HepG2 (cell line): ENCODE measurements around the gene HDAC10. TPM values are rescaled to one million over a fixed set of nuclear protein-coding genes. Genes with fewer than 3 reads are reported as not detected.

ENCODE experiments used
- ATF7 ChIP-seq, 2 experiments: fragments of 450-650 bp in 1 of 2; sonication (generic) in 1 of 2; formaldehyde crosslinking in 1 of 2; IDR thresholded peaks; 2 replicates each; pipeline versions ENCODE4 v1.4.0 to v1.6.1; 2016 to 2020; ENCODE audit warnings: antibody characterized with exemption in 1 of 2, mild to moderate bottlenecking in 1 of 2, missing genetic modification reagents in 1 of 2
- EZH2 ChIP-seq: conservative IDR thresholded peaks from 2 replicates; pipeline ENCODE4 v1.6.1; 2012; ENCODE audit warnings: mild to moderate bottlenecking, low read depth, low read length, moderate library complexity
- GABPA ChIP-seq, 2 experiments: IDR thresholded peaks; 2 replicates each; pipeline ENCODE4 v1.6.1; 2011 to 2016; ENCODE audit warnings: low read depth in 2 of 2, low read length in 1 of 2, missing biosample characterization in 1 of 2, missing genetic modification characterization in 1 of 2
- KDM4B ChIP-seq: sonication (generic); formaldehyde crosslinking; IDR thresholded peaks from 2 replicates; pipeline ENCODE4 v1.4.0; 2020; ENCODE audit warnings: missing genetic modification reagents
- KMT2B ChIP-seq: IDR thresholded peaks from 2 replicates; pipeline ENCODE4 v1.6.1; 2016; ENCODE audit warnings: missing genetic modification reagents, missing compliant biosample characterization
- MAFG ChIP-seq: sonication (generic); formaldehyde crosslinking; IDR thresholded peaks from 2 replicates; pipeline ENCODE4 v1.5.1; 2020; ENCODE audit warnings: mild to moderate bottlenecking, missing genetic modification reagents
- MED13 ChIP-seq: sonication (generic); formaldehyde crosslinking; IDR thresholded peaks from 2 replicates; pipeline ENCODE4 v1.5.0; 2020; ENCODE audit warnings: missing genetic modification reagents
- NFE2L1 ChIP-seq: sonication (generic); formaldehyde crosslinking; IDR thresholded peaks from 2 replicates; pipeline ENCODE4 v1.4.0; 2020; ENCODE audit warnings: missing genetic modification reagents, mild to moderate bottlenecking, borderline replicate concordance
- NKX3-1 ChIP-seq: sonication (generic); formaldehyde crosslinking; IDR thresholded peaks from 2 replicates; pipeline ENCODE4 v1.5.0; 2020; ENCODE audit warnings: missing genetic modification reagents
- PCBP2 ChIP-seq: fragments of 200-400 bp; formaldehyde crosslinking; optimal IDR thresholded peaks from 2 replicates; pipeline ENCODE3; 2018; ENCODE audit warnings: low read length, low read depth; ENCODE audit not compliant: poor library complexity, severe bottlenecking
- PHF8 ChIP-seq: sonication (generic); formaldehyde crosslinking; IDR thresholded peaks from 2 replicates; pipeline ENCODE4 v1.5.0; 2020; ENCODE audit warnings: missing genetic modification reagents
- TAF15 ChIP-seq: fragments of 200-400 bp; formaldehyde crosslinking; IDR thresholded peaks from one replicate; pipeline ENCODE4 v1.6.1; 2018; ENCODE audit warnings: mild to moderate bottlenecking, low read depth, low read length; ENCODE audit not compliant: poor library complexity, severe bottlenecking
- ZFP90 ChIP-seq: sonication (generic); formaldehyde crosslinking; IDR thresholded peaks from 2 replicates; pipeline ENCODE4 v1.8.0; 2022; ENCODE audit warnings: missing genetic modification reagents, mild to moderate bottlenecking, inconsistent platforms, borderline replicate concordance
- ZNF253 ChIP-seq: sonication (generic); formaldehyde crosslinking; IDR thresholded peaks from 2 replicates; pipeline ENCODE4 v1.8.0; 2022; ENCODE audit warnings: mild to moderate bottlenecking, missing genetic modification reagents, borderline replicate concordance
- ZNF629 ChIP-seq: sonication (generic); formaldehyde crosslinking; conservative IDR thresholded peaks from 2 replicates; pipeline ENCODE4 v1.5.0; 2020; ENCODE audit warnings: missing genetic modification reagents
- polyA plus RNA-seq, 8 experiments: library from polyadenylated mRNA; depleted of rRNA in 3 of 8; stranded (reverse) in 7 of 8; unstranded in 1 of 8; fragments of >200 nt; fragmentation: Illumina TruSeq in 4 of 8; extraction: Trizol in 4 of 8; gene quantifications; 2 replicates each; pipeline versions ENCODE4 v1.2.1 to v1.2.3, GENCODE V29; 2011 to 2016; ENCODE audit warnings: low read depth in 4 of 8, missing spikeins in 1 of 8, mixed read lengths in 1 of 8; ENCODE audit not compliant: insufficient read depth in 1 of 8
- total RNA-seq, 5 experiments: library from RNA; depleted of rRNA; stranded (reverse); fragments of >200 nt; fragmentation: Illumina TruSeq; extraction: Trizol; gene quantifications; 2 replicates each; pipeline ENCODE4 v1.2.3, GENCODE V29; 2016; ENCODE audit warnings: low read depth in 1 of 5
- TF ChIP-seq, protein P1 (sequence below): sonication (generic); formaldehyde crosslinking; conservative IDR thresholded peaks from 2 replicates; pipeline ENCODE4 v1.8.1; 2023; ENCODE audit warnings: missing genetic modification reagents
- TF ChIP-seq, protein P2 (sequence below): sonication (generic); formaldehyde crosslinking; IDR thresholded peaks from 2 replicates; pipeline ENCODE4 v1.8.0; 2022; ENCODE audit warnings: mild to moderate bottlenecking, missing genetic modification reagents; ENCODE audit not compliant: insufficient replicate concordance
- TF ChIP-seq, protein P3 (sequence below): sonication (generic); formaldehyde crosslinking; IDR thresholded peaks from 2 replicates; pipeline ENCODE4 v1.4.0; 2020; ENCODE audit warnings: mild to moderate bottlenecking, missing genetic modification reagents
- TF ChIP-seq, protein P4 (sequence below): sonication (generic); formaldehyde crosslinking; IDR thresholded peaks from 2 replicates; pipeline ENCODE4 v1.4.0; 2020; ENCODE audit warnings: missing genetic modification reagents

Gene HDAC10
- total and polyA plus RNA-seq, 2 of the 13 experiments (the other 11 are each of a cell fraction or from before 2014, with no cell fraction given) = 13.9 to 14.9 TPM

DNA sequence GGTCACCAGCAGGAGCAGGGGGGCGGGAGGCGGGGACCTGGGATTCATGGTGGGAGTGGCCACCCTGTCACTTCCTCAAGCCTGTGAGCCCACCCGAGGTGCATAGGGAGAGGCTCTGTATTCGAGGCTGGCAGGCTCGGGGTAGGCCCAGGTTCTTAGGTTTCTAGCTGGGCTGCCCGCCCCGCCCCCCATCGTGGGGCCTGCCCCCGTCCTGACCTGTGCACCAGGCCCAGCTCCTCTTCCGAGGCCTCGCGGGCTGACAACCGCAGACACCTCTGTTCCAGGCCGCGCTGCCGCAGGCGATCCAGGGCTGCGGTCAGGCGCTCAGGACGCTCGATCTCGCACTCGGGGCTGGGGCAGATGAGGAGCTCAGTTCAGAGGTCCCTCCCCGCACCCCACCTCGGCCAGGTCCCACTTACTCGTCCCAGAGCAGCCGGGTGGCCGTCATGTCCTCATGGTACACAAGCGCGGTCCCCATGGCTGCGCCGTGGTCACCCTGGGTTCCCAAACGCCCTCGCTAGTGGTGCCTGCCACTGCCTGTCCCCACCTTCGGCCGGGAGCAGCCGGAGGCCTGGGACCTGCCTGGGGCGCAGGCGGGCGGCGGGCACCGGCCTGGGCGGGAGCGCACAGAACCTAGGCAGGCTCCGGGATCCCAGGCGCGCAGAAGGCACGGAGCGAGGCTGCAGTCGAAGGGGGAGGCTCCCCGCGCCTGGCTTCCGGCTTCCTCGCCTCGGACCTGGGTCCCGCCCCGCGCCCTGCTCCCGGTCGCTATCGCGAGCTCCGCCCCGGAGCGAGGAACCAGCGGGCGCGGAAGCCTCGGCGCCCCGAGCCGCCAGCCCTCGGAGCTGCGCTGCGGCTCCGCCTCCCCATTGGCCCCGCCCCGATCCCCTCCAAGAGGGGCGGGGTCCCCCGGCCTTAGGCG, at the start of gene HDAC10 (continued):
- TF ChIP-seq ATF7 (IDR thresholded peaks at IDR 0.05) (no peak), ATF7 (CRISPR knock-in tag; IDR thresholded peaks at IDR 0.05) (no peak), MED13 (CRISPR knock-in tag) (no peak), MAFG (0 out of 2 replicates have a peak, but pooled peaks have one; percentile 33), PHF8 (CRISPR knock-in tag) (peak; percentile 74), PCBP2 (no peak), ZFP90 (CRISPR knock-in tag) (no peak; the same call in 1 of the 2 replicates), NKX3-1 (CRISPR knock-in tag) (no peak), KDM4B (CRISPR knock-in tag) (no peak), EZH2 (no peak), GABPA (IDR thresholded peaks at IDR 0.05; ENCODE audit: low read depth, low read length) (peak; percentile 54), GABPA (CRISPR knock-in tag; IDR thresholded peaks at IDR 0.05; ENCODE audit: low read depth) (peak; percentile 31; the same call in 1 of the 2 replicates), KMT2B (CRISPR knock-in tag) (no peak), TAF15 (no peak), ZNF629 (CRISPR knock-in tag) (no peak), ZNF253 (0 out of 2 replicates have a peak, but pooled peaks have one; percentile 63), NFE2L1 (CRISPR knock-in tag) (no peak)
- TF ChIP-seq, protein P1, sequence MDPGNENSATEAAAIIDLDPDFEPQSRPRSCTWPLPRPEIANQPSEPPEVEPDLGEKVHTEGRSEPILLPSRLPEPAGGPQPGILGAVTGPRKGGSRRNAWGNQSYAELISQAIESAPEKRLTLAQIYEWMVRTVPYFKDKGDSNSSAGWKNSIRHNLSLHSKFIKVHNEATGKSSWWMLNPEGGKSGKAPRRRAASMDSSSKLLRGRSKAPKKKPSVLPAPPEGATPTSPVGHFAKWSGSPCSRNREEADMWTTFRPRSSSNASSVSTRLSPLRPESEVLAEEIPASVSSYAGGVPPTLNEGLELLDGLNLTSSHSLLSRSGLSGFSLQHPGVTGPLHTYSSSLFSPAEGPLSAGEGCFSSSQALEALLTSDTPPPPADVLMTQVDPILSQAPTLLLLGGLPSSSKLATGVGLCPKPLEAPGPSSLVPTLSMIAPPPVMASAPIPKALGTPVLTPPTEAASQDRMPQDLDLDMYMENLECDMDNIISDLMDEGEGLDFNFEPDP (CRISPR knock-in tag) = 0 out of 2 replicates have a peak, but pooled peaks have one; percentile 44
- TF ChIP-seq, protein P2, sequence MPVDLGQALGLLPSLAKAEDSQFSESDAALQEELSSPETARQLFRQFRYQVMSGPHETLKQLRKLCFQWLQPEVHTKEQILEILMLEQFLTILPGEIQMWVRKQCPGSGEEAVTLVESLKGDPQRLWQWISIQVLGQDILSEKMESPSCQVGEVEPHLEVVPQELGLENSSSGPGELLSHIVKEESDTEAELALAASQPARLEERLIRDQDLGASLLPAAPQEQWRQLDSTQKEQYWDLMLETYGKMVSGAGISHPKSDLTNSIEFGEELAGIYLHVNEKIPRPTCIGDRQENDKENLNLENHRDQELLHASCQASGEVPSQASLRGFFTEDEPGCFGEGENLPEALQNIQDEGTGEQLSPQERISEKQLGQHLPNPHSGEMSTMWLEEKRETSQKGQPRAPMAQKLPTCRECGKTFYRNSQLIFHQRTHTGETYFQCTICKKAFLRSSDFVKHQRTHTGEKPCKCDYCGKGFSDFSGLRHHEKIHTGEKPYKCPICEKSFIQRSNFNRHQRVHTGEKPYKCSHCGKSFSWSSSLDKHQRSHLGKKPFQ (CRISPR knock-in tag) = peak; percentile 58
- TF ChIP-seq, protein P3, sequence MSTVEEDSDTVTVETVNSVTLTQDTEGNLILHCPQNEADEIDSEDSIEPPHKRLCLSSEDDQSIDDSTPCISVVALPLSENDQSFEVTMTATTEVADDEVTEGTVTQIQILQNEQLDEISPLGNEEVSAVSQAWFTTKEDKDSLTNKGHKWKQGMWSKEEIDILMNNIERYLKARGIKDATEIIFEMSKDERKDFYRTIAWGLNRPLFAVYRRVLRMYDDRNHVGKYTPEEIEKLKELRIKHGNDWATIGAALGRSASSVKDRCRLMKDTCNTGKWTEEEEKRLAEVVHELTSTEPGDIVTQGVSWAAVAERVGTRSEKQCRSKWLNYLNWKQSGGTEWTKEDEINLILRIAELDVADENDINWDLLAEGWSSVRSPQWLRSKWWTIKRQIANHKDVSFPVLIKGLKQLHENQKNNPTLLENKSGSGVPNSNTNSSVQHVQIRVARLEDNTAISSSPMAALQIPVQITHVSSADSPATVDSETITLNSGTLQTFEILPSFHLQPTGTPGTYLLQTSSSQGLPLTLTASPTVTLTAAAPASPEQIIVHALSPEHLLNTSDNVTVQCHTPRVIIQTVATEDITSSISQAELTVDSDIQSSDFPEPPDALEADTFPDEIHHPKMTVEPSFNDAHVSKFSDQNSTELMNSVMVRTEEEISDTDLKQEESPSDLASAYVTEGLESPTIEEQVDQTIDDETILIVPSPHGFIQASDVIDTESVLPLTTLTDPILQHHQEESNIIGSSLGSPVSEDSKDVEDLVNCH = no peak
- TF ChIP-seq, protein P4, sequence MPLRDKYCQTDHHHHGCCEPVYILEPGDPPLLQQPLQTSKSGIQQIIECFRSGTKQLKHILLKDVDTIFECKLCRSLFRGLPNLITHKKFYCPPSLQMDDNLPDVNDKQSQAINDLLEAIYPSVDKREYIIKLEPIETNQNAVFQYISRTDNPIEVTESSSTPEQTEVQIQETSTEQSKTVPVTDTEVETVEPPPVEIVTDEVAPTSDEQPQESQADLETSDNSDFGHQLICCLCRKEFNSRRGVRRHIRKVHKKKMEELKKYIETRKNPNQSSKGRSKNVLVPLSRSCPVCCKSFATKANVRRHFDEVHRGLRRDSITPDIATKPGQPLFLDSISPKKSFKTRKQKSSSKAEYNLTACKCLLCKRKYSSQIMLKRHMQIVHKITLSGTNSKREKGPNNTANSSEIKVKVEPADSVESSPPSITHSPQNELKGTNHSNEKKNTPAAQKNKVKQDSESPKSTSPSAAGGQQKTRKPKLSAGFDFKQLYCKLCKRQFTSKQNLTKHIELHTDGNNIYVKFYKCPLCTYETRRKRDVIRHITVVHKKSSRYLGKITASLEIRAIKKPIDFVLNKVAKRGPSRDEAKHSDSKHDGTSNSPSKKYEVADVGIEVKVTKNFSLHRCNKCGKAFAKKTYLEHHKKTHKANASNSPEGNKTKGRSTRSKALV (CRISPR knock-in tag) = peak; percentile 96
